ENCODE results near the gene SPATS2L.

- TF ChIP-seq CTCF (IDR thresholded peaks at IDR 0.05) (no peak), POLR2AphosphoS5 (IDR thresholded peaks at IDR 0.05) (peak in 2 of 3 donors; percentile 37 to 61), POLR2A (IDR thresholded peaks at IDR 0.05) (no peak)
These were observed 57.6 kb downstream of the SPATS2L start for GRCh38 chr2:200364142-200364541.
